Fibroblast of pulmonary artery (primary cell): ENCODE measurements around the gene SCN7A.
A peak's percentile ranks its signal among the peaks of the same experiment; 100 is the strongest.

Experiments
- DNase-seq: peaks from one replicate; pipeline ENCODE4 v3.0.0-alpha.2; 2010; ENCODE audit warnings: low read depth
- H3K4me3 ChIP-seq: replicated peaks from 2 replicates; pipeline ENCODE4 v1.5.1; 2011; ENCODE audit warnings: low read depth, mild to moderate bottlenecking, control low read depth, low read length, moderate library complexity
- TF ChIP-seq, protein P1 (sequence below): IDR thresholded peaks from 2 replicates; pipeline ENCODE4 v1.5.1; 2011; ENCODE audit warnings: mild to moderate bottlenecking, control low read depth, low read length, inconsistent platforms; ENCODE audit errors: missing control alignments

SCN7A gene

DNA sequence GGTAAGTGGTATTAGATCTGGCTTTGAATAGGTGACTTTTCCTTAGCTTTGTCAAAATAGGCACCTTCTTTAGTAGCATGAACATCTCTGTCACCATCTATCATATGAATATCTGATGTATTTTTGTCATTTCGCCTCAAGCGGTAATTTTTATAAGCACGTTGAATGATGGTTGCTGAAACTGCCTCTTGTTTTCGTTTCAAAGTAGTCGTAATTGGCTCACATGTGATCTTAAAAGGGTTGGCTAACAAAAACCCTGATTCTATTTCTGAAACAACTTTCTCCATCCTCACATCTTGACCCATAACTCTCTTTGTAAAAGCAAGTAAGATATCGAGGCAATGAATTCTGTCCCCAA lies 88.5 kb downstream of the SCN7A start:
- TF ChIP-seq, protein P1, sequence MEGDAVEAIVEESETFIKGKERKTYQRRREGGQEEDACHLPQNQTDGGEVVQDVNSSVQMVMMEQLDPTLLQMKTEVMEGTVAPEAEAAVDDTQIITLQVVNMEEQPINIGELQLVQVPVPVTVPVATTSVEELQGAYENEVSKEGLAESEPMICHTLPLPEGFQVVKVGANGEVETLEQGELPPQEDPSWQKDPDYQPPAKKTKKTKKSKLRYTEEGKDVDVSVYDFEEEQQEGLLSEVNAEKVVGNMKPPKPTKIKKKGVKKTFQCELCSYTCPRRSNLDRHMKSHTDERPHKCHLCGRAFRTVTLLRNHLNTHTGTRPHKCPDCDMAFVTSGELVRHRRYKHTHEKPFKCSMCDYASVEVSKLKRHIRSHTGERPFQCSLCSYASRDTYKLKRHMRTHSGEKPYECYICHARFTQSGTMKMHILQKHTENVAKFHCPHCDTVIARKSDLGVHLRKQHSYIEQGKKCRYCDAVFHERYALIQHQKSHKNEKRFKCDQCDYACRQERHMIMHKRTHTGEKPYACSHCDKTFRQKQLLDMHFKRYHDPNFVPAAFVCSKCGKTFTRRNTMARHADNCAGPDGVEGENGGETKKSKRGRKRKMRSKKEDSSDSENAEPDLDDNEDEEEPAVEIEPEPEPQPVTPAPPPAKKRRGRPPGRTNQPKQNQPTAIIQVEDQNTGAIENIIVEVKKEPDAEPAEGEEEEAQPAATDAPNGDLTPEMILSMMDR, result no peak
- no peak for DNase-seq

DNA sequence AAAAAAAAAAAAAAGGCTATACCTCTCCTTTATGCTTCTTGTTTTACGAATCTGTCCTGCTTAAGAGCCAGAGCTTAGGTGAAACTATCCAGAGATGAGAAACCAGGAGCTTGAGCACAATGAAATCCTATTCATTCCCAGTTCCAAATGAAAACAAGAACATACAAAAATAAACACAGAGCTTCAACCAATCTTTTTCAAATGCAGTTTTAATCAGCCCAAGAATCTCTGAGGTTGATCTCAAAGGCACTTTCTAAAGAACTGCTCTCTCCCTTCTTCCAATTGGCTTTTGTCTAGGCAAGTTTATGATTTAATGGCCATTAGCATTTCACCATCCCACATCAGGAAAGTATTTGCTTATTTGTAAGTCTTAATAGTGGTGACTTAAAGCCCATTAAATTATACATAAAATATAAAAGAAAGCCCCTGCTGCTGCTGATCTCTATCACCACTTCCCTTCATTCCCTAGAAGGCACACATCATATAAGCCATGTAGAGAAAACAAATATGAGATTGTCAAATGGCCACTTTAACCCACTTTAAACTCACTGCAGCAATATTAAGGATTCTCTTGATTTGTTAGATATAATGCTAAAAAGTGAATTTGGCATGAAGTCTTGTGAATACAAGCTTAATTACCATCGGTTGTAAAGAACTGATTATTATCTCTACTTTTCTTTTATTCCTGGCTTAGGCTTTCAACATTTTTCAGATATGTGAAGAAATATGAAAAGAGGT lies 89.0 kb downstream of the SCN7A start:
- no peak overlapping the region for H3K4me3 ChIP-seq
- TF ChIP-seq, protein P1, result no peak
- DNase-seq, result no peak

More for the DNA sequence above, 88.5 kb downstream of the SCN7A start:
- H3K4me3 ChIP-seq, result no peak overlapping the region

DNA sequence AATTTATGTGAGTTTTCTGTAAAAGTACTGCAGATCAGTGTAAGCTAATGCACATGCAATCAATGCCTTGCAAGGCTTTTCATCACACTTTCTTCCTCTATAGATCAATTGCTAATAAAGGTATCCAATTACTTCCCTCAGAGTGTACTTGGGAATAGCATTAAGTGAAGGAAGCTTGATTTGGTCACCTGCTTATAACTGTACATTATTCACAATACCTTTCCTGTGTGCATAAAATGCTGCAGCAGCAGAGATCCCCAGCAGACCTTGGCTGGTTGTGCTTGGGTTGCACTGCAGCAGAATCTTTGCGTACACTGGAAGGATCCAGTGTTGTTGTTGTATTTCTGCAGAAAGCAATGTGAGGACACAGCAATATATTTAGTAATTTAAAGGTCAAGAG lies 99.8 kb downstream of the SCN7A start:
- TF ChIP-seq, protein P1, result no peak
- H3K4me3 ChIP-seq, result no peak overlapping the region
- no peak for DNase-seq

DNA sequence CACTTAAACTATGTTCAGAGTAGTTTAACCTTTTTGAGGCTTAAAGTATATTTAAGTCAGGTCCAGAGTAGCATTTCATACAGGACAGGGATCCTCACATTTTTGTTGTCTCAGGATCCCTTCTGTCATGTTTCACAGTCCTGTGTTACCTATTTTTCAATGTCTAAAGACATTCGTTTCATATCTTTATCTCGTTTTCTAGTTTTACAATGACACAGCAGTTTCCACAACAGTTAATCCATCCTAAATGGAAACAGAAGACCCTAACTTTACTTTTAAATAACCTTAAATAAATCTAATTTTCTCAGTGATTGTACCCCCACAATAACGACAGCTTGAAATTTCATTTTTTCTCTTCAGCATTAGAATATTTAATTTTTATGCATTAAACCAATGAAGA lies 101.0 kb downstream of the SCN7A start:
- DNase-seq, result no peak
- TF ChIP-seq, protein P1, result no peak
- no peak overlapping the region for H3K4me3 ChIP-seq

DNA sequence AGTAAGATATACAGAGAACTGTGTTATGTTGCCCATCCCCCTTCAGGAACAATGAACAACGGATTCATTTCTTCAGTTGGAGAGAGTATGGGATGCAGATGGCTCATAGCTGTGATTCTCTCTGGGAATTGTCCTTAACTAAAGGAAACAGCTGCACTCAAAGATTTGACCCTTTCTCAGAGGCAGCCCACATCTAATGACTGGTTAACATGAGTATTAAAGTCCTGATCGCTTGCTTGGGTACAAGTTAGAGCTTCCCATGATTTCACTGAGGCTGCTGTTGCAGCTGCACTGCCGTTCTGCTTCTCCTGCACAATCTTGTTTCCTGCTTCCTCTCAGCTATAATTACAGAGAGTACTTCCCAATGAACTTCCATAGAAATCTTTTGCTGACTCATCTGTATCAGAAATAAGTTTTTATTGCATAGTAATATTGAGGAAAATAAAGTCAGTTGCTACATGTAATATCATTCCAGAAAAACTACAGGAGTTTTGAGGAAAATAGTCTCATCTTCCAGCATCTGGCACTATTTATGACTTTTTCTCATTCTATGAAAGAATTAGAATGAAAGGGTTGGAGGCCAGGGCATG lies 105.5 kb downstream of the SCN7A start:
- H3K4me3 ChIP-seq, result no peak overlapping the region
- TF ChIP-seq, protein P1, result no peak
- peak; percentile 36 for DNase-seq

DNA sequence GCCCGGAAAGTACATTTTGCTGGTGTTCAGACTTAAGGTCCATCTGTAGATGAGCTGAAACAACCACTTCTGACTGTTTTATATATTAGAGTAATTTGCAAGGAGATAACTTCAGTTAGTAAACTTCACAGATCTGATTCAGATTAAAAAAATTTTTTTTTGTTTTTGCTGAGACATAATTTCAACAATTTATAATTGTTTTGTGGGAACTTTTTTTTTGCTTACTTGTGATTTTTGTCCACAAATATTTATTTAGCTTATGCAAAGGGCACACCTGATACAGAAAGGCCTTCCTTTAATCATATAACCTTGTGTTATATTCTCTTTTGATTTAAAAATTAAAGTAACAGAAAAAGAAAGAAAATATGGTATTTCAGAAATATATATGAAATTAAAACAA lies 108.7 kb downstream of the SCN7A start:
- TF ChIP-seq, protein P1, result no peak
- DNase-seq, result no peak
- H3K4me3 ChIP-seq, result no peak overlapping the region

DNA sequence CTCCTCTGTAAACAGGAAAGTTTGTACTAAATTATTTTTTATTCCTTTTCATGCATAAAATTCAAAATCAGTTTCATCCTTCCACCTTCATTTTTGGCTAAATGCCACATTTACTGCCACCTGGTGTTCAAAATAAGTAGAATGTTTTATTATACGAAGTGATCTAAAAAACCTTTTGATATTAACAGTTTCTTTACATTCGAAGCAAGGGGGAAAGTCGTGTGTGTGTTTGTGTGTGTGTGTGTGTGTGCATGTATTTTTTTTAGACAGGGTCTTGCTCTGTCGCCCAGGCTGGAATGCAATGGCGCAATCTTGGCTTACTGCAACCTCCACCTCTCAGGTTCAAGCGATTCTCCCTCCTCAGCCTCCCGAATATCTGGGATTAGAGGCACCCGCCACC lies 109.3 kb downstream of the SCN7A start:
- no peak overlapping the region for H3K4me3 ChIP-seq
- TF ChIP-seq, protein P1, result peak; percentile 41
- peak; percentile 60 for DNase-seq
